Activated T-helper 17 cell treated with anti-CD3 and anti-CD28 coated beads, Interleukin-2, amount 50 U/mL, for 72 hours (primary cell): ENCODE data around the gene MUC5AC. TPM values are rescaled to one million over a fixed set of nuclear protein-coding genes. Genes with fewer than 3 reads are reported as not detected.
"Not testable (repeated sequence)": the region's sequence is repeated elsewhere in the genome, so short reads cannot be mapped to it uniquely, and the experiment has no call there.

ENCODE experiments used
- ATAC-seq: fragments of 150-1000 bp; cut with Tn5 transposase; replicated peaks from 2 replicates; pipeline ENCODE4 v1.10.0; 2021; ENCODE audit warnings: mild to moderate bottlenecking, moderate library complexity
- H3K27ac Mint-ChIP-seq: one replicate; pipeline ENCODE4 v1.8.0; 2022; ENCODE audit warnings: mixed read lengths
- H3K27me3 Mint-ChIP-seq: one replicate; pipeline ENCODE4 v1.8.0; 2022; ENCODE audit warnings: mixed read lengths
- H3K36me3 Mint-ChIP-seq: one replicate; pipeline ENCODE4 v1.8.0; 2022; ENCODE audit warnings: low read depth, mild to moderate bottlenecking, mixed read lengths
- H3K4me1 Mint-ChIP-seq: one replicate; pipeline ENCODE4 v1.8.0; 2022; ENCODE audit warnings: mixed read lengths
- H3K4me3 Mint-ChIP-seq: one replicate; pipeline ENCODE4 v1.8.0; 2022; ENCODE audit warnings: mild to moderate bottlenecking, mixed read lengths
- H3K9me3 Mint-ChIP-seq: one replicate; pipeline ENCODE4 v1.8.0; 2022; ENCODE audit warnings: mixed read lengths
- total RNA-seq, 2 donors: library from RNA; stranded (reverse); gene quantifications; one replicate each; pipeline ENCODE4 v1.2.3, GENCODE V29; 2022

The MUC5AC gene
- total RNA-seq, 2 donors from 2014 or later: not detected

- Mint-ChIP-seq H3K27ac (no peak overlapping the region), H3K4me1 (no peaks in the 10 kb centered on the region), H3K36me3 (no peaks in the 10 kb centered on the region), H3K9me3 (no peaks in the 10 kb centered on the region), H3K4me3 (no peak overlapping the region), H3K27me3 (no peaks in the 10 kb centered on the region)
- no peak for ATAC-seq
These were observed 3.8 kb downstream of the MUC5AC start for GRCh38 chr11:1161410-1162137.

- no peak overlapping the region for H3K4me3 Mint-ChIP-seq
- H3K9me3 Mint-ChIP-seq: no peaks in the 10 kb centered on the region
- H3K27ac Mint-ChIP-seq: no peak overlapping the region
- ATAC-seq: no peak
- H3K4me1 Mint-ChIP-seq: no peaks in the 10 kb centered on the region
- H3K27me3 Mint-ChIP-seq: no peaks in the 10 kb centered on the region
- H3K36me3 Mint-ChIP-seq: no peaks in the 10 kb centered on the region
These were observed 4.4 kb downstream of the MUC5AC start for GRCh38 chr11:1162138-1162475.

GRCh38 chr11:1162491-1163311, 4.9 kb downstream of the MUC5AC start:
- H3K36me3 Mint-ChIP-seq: no peaks in the 10 kb centered on the region
- no peaks in the 10 kb centered on the region for H3K4me1 Mint-ChIP-seq
- no peak overlapping the region for H3K27ac Mint-ChIP-seq
- no peak overlapping the region for H3K4me3 Mint-ChIP-seq
- ATAC-seq: no peak
- H3K9me3 Mint-ChIP-seq: no peaks in the 10 kb centered on the region
- H3K27me3 Mint-ChIP-seq: no peaks in the 10 kb centered on the region

GRCh38 chr11:1163321-1163910, 5.7 kb downstream of the MUC5AC start:
- Mint-ChIP-seq H3K36me3 (no peaks in the 10 kb centered on the region), H3K9me3 (no peaks in the 10 kb centered on the region), H3K27ac (no peak overlapping the region), H3K4me1 (no peaks in the 10 kb centered on the region), H3K4me3 (no peak overlapping the region), H3K27me3 (no peaks in the 10 kb centered on the region)
- ATAC-seq: no peak

- H3K27me3 Mint-ChIP-seq: no peaks in the 10 kb centered on the region
- H3K4me1 Mint-ChIP-seq: no peaks in the 10 kb centered on the region
- H3K36me3 Mint-ChIP-seq: no peaks in the 10 kb centered on the region
- no peak overlapping the region for H3K4me3 Mint-ChIP-seq
- no peak for ATAC-seq
- no peak overlapping the region for H3K27ac Mint-ChIP-seq
- H3K9me3 Mint-ChIP-seq: no peaks in the 10 kb centered on the region
These were observed 6.4 kb downstream of the MUC5AC start for GRCh38 chr11:1163911-1164735.

- H3K27ac Mint-ChIP-seq, H3K4me1 Mint-ChIP-seq: not testable (repeated sequence)
These were observed 7.1 kb downstream of the MUC5AC start for GRCh38 chr11:1164779-1165255.

GRCh38 chr11:1165256-1166041, 7.7 kb downstream of the MUC5AC start:
- Mint-ChIP-seq H3K9me3 (no peaks in the 10 kb centered on the region), H3K4me1 (no peaks in the 10 kb centered on the region), H3K27me3 (no peaks in the 10 kb centered on the region), H3K4me3 (no peak overlapping the region), H3K36me3 (no peaks in the 10 kb centered on the region), H3K27ac (no peak overlapping the region)
- no peak for ATAC-seq

More at GRCh38 chr11:1164779-1165255, 7.1 kb downstream of the MUC5AC start:
- not testable (repeated sequence) for H3K27me3 Mint-ChIP-seq, ATAC-seq, H3K4me3 Mint-ChIP-seq, H3K9me3 Mint-ChIP-seq, H3K36me3 Mint-ChIP-seq

GRCh38 chr11:1167256-1167655, 9.5 kb downstream of the MUC5AC start:
- H3K4me3 Mint-ChIP-seq: no peak overlapping the region
- no peaks in the 10 kb centered on the region for H3K4me1 Mint-ChIP-seq
- H3K27me3 Mint-ChIP-seq: no peaks in the 10 kb centered on the region
- no peak overlapping the region for H3K27ac Mint-ChIP-seq
- H3K9me3 Mint-ChIP-seq: peaks cover 5% of the 10 kb centered on the region
- no peak for ATAC-seq
- H3K36me3 Mint-ChIP-seq: no peaks in the 10 kb centered on the region

GRCh38 chr11:1167751-1168231, 10.0 kb downstream of the MUC5AC start:
- H3K27me3 Mint-ChIP-seq: no peaks in the 10 kb centered on the region
- no peak overlapping the region for H3K4me3 Mint-ChIP-seq
- H3K36me3 Mint-ChIP-seq: no peaks in the 10 kb centered on the region
- no peaks in the 10 kb centered on the region for H3K4me1 Mint-ChIP-seq
- peaks cover 5% of the 10 kb centered on the region for H3K9me3 Mint-ChIP-seq
- no peak overlapping the region for H3K27ac Mint-ChIP-seq
- ATAC-seq: no peak

- no peaks in the 10 kb centered on the region for H3K36me3 Mint-ChIP-seq
- ATAC-seq: no peak
- no peaks in the 10 kb centered on the region for H3K4me1 Mint-ChIP-seq
- no peak overlapping the region for H3K27ac Mint-ChIP-seq
- no peak overlapping the region for H3K4me3 Mint-ChIP-seq
- H3K27me3 Mint-ChIP-seq: no peaks in the 10 kb centered on the region
- H3K9me3 Mint-ChIP-seq: peaks cover 5% of the 10 kb centered on the region
These were observed 10.5 kb downstream of the MUC5AC start for GRCh38 chr11:1168256-1168655.

- Mint-ChIP-seq H3K4me3 (no peak overlapping the region), H3K36me3 (no peaks in the 10 kb centered on the region)
These were observed 11.0 kb downstream of the MUC5AC start for GRCh38 chr11:1168721-1169161.

GRCh38 chr11:1171223-1171984, 13.7 kb downstream of the MUC5AC start:
- no peak for ATAC-seq
- H3K36me3 Mint-ChIP-seq: no peaks in the 10 kb centered on the region
- H3K27me3 Mint-ChIP-seq: peaks cover 4% of the 10 kb centered on the region
- H3K9me3 Mint-ChIP-seq: peaks cover 8% of the 10 kb centered on the region
- H3K4me1 Mint-ChIP-seq: peaks cover 8% of the 10 kb centered on the region
- no peak overlapping the region for H3K27ac Mint-ChIP-seq
- H3K4me3 Mint-ChIP-seq: no peak overlapping the region

More at GRCh38 chr11:1168721-1169161, 11.0 kb downstream of the MUC5AC start:
- no peaks in the 10 kb centered on the region for H3K27me3 Mint-ChIP-seq
- H3K9me3 Mint-ChIP-seq: peaks cover 5% of the 10 kb centered on the region
- no peak for ATAC-seq
- no peaks in the 10 kb centered on the region for H3K4me1 Mint-ChIP-seq
- no peak overlapping the region for H3K27ac Mint-ChIP-seq
